ENCODE data around the gene PSMC6.

DNA sequence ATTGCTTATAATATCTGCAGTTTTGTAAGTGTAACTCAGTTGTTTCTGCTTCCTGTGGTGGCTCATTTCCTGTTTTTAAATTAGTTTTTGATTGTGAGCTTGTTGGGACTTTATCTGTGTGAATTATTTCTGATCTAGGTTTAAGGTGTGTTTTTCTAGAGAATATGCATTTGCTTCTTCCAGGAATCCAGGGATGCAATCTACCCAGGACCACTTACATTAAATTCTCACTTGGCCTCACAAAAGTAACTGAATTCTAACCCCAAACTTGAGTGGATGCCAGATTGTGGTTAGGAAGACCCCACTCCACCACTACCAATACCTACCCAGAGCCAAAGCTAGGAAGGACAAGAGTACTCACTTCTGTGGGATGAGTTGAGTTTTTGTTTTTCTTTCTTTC lies 34.9 kb downstream of the PSMC6 start:
- no peak for TF ChIP-seq POLR2A (IDR thresholded peaks at IDR 0.05)
- TF ChIP-seq, protein P1, sequence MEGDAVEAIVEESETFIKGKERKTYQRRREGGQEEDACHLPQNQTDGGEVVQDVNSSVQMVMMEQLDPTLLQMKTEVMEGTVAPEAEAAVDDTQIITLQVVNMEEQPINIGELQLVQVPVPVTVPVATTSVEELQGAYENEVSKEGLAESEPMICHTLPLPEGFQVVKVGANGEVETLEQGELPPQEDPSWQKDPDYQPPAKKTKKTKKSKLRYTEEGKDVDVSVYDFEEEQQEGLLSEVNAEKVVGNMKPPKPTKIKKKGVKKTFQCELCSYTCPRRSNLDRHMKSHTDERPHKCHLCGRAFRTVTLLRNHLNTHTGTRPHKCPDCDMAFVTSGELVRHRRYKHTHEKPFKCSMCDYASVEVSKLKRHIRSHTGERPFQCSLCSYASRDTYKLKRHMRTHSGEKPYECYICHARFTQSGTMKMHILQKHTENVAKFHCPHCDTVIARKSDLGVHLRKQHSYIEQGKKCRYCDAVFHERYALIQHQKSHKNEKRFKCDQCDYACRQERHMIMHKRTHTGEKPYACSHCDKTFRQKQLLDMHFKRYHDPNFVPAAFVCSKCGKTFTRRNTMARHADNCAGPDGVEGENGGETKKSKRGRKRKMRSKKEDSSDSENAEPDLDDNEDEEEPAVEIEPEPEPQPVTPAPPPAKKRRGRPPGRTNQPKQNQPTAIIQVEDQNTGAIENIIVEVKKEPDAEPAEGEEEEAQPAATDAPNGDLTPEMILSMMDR (IDR thresholded peaks at IDR 0.05): no peak
